HepG2 (cell line): ENCODE measurements around the gene PKNOX2.

Experiments used
- MAFK ChIP-seq, 2 experiments: IDR thresholded peaks in 1 of 2; conservative IDR thresholded peaks in 1 of 2; 2 replicates each; pipeline ENCODE4 v1.6.1; 2011; ENCODE audit warnings: improper control_type of control experiment in 2 of 2, low read length in 2 of 2
- RXRB ChIP-seq: IDR thresholded peaks from 2 replicates; pipeline ENCODE4 v1.6.1; 2016; ENCODE audit warnings: borderline replicate concordance, missing genetic modification reagents, missing compliant biosample characterization

DNA sequence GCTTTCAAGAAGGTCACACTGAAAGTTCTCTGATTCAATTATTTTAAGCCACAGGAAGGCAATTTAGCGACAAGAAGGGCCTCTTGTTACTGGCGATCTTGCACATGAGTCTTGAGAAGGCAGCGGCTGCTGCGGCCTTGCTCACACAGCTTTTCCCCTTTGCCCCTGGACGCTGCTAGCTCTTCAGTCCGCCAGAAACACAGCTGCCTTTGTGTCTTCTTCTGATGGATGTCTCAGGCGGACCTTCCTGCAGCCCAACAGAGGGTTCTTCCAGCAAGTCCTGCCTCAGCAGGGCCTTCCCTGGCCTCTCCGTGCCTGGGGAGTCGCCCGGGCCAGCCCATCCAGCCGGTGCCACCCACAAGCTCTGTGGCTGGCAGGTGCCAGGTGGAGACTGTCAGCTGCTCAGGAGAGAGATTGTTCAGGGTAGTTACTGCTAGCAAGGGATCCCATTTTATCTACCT is 59.4 kb downstream of the PKNOX2 start:
- no peak for TF ChIP-seq MAFK (conservative IDR thresholded peaks at IDR 0.05 in 1 of 2, IDR thresholded peaks at IDR 0.05 in 1 of 2; ENCODE audit: low read length in 2 of 2)
- no peak for TF ChIP-seq RXRB (CRISPR knock-in tag)
